ENCODE data around the gene PBX3. TPM values are rescaled to one million over a fixed set of nuclear protein-coding genes. Genes with fewer than 3 reads are reported as not detected.

Gene PBX3
- total RNA-seq, 1 donor from 2014 or later = 71.6 TPM

- DNase-seq (ENCODE audit: low read depth, low spot score) = no peak
- Mint-ChIP-seq H3K4me1 (peaks cover 46% of the 10 kb centered on the region), H3K36me3 (ENCODE audit: low read depth) (no peaks in the 10 kb centered on the region), H3K27me3 (ENCODE audit: low read depth) (no peaks in the 10 kb centered on the region), H3K27ac (ENCODE audit: unreplicated experiment) (no peak overlapping the region), H3K4me3 (no peak overlapping the region), H3K9me3 (no peaks in the 10 kb centered on the region)
- no peak for TF ChIP-seq CTCF (conservative IDR thresholded peaks at IDR 0.05)
Observed at GRCh38 chr9:125904155-125904851, 157.1 kb downstream of the PBX3 start.

DNA sequence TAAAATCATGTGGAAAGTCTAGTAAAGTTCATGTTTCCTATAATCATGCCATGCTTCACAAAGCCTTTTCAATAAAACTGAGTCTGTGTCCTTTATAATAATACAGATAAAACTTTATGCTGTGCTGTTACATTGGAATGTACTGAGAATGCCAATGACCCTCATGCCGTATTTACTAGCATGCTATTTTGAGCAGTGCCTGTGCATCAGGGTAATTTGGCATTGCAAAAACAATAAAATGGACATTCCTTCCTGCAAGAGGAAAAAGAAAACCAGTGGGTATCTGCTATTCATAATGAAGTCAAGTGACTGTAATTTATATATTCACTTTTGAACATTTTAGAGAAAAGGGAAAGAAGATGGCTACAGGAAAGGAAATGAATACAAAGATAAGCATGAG, 159.0 kb downstream of the PBX3 start:
- no peak for TF ChIP-seq CTCF (conservative IDR thresholded peaks at IDR 0.05)
- H3K4me1 Mint-ChIP-seq = peaks cover 61% of the 10 kb centered on the region
- no peaks in the 10 kb centered on the region for H3K9me3 Mint-ChIP-seq
- H3K4me3 Mint-ChIP-seq = no peak overlapping the region
- no peaks in the 10 kb centered on the region for H3K36me3 Mint-ChIP-seq (ENCODE audit: low read depth)
- DNase-seq (ENCODE audit: low read depth, low spot score) = no peak
- H3K27ac Mint-ChIP-seq (ENCODE audit: unreplicated experiment) = no peak overlapping the region
- no peaks in the 10 kb centered on the region for H3K27me3 Mint-ChIP-seq (ENCODE audit: low read depth)

- no peak overlapping the region for H3K27ac Mint-ChIP-seq (ENCODE audit: unreplicated experiment)
- no peaks in the 10 kb centered on the region for H3K27me3 Mint-ChIP-seq (ENCODE audit: low read depth)
- peaks cover 68% of the 10 kb centered on the region for H3K4me1 Mint-ChIP-seq
- no peak overlapping the region for H3K4me3 Mint-ChIP-seq
- TF ChIP-seq CTCF (conservative IDR thresholded peaks at IDR 0.05) = no peak
- H3K36me3 Mint-ChIP-seq (ENCODE audit: low read depth) = no peaks in the 10 kb centered on the region
- H3K9me3 Mint-ChIP-seq = no peaks in the 10 kb centered on the region
- DNase-seq (ENCODE audit: low read depth, low spot score) = no peak
Observed at GRCh38 chr9:125906893-125907292, 159.7 kb downstream of the PBX3 start.

DNA sequence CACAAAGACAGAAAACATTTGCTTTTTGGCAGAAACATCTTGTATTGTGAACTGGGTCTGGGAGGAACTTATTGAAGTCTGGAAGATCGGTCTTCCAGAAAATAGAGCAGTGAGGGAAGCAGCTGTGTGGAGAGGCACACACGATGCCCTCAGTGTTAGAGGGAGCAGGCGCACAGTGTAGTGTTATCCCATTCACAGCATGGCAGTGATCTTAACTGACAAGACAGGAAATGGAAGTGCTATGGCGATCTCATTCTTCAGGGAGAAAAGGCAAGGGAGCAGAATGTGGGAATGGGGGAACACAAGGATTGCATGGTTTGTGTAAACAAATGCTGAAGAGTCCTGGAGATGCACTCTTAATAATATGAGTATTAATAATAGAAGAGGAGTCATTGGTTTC, 161.0 kb downstream of the PBX3 start:
- no peaks in the 10 kb centered on the region for H3K36me3 Mint-ChIP-seq (ENCODE audit: low read depth)
- peak overlapping the region; percentile 8 for H3K27ac Mint-ChIP-seq (ENCODE audit: unreplicated experiment)
- DNase-seq (ENCODE audit: low read depth, low spot score) = no peak
- peak overlapping the region; percentile 3 for H3K4me3 Mint-ChIP-seq
- no peaks in the 10 kb centered on the region for H3K27me3 Mint-ChIP-seq (ENCODE audit: low read depth)
- no peak for TF ChIP-seq CTCF (conservative IDR thresholded peaks at IDR 0.05)
- H3K4me1 Mint-ChIP-seq = peaks cover 71% of the 10 kb centered on the region
- H3K9me3 Mint-ChIP-seq = no peaks in the 10 kb centered on the region

DNA sequence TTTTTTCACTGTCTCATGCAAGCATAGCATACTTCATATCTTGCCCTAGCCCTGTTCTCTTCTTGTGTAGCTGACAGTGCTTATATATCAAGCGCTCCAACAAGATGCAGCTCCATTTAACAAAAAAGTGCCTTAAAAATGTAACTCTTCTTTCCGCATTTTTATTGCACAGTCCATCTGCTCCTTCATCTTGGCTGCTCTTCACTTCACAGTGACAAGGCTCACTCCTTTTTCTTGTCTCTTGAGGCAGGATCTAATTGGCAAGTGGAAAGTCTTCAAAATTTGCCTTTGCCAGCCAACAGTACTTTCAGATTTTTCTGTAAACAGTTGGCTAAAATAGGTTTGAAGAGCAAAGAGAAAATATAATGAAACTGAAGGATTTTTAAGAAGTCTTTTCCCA, 161.8 kb downstream of the PBX3 start:
- Mint-ChIP-seq H3K4me1 (peaks cover 70% of the 10 kb centered on the region), H3K9me3 (no peaks in the 10 kb centered on the region), H3K36me3 (ENCODE audit: low read depth) (no peaks in the 10 kb centered on the region), H3K4me3 (no peak overlapping the region), H3K27ac (ENCODE audit: unreplicated experiment) (no peak overlapping the region), H3K27me3 (ENCODE audit: low read depth) (no peaks in the 10 kb centered on the region)
- DNase-seq (ENCODE audit: low read depth, low spot score) = no peak
- TF ChIP-seq CTCF (conservative IDR thresholded peaks at IDR 0.05) = no peak
